Measurements from ENCODE around the gene FLOT2. TPM values are rescaled to one million over a fixed set of nuclear protein-coding genes. Genes with fewer than 3 reads are reported as not detected.

The FLOT2 gene
- total RNA-seq, 1 donor from 2014 or later, result 72.4 TPM

- peaks cover 63 to 71% of the 10 kb centered on the region in 2 donors for H3K36me3 ChIP-seq
- no peak for TF ChIP-seq CTCF (IDR thresholded peaks at IDR 0.05)
Measured at GRCh38 chr17:28885951-28886350, 11.6 kb downstream of the FLOT2 start.

GRCh38 chr17:28885363-28885762 is 12.2 kb downstream of the FLOT2 start:
- H3K27me3 ChIP-seq, result no peaks in the 10 kb centered on the region
- H3K27ac ChIP-seq, result no peak overlapping the region
- peaks cover 0 to 2% of the 10 kb centered on the region in 2 donors for H3K4me1 ChIP-seq
- H3K36me3 ChIP-seq, result peaks cover 68 to 77% of the 10 kb centered on the region in 2 donors
- H3K9me3 ChIP-seq, result no peaks in the 10 kb centered on the region
- TF ChIP-seq CTCF (IDR thresholded peaks at IDR 0.05), result no peak
- no peak overlapping the region for H3K4me3 ChIP-seq
- intact Hi-C loops (cut with DNase I), result no loop called here
- no peak for DNase-seq (ENCODE audit: low spot score in 2 of 2)

More at GRCh38 chr17:28885951-28886350, 11.6 kb downstream of the FLOT2 start:
- Histone ChIP-seq H3K4me3 (no peak overlapping the region), H3K27ac (no peak overlapping the region), H3K4me1 (peaks cover 0 to 2% of the 10 kb centered on the region in 2 donors), H3K27me3 (no peaks in the 10 kb centered on the region), H3K9me3 (no peaks in the 10 kb centered on the region)
- intact Hi-C loops (cut with DNase I), result no loop called here
- no peak for DNase-seq (ENCODE audit: low spot score in 2 of 2)

GRCh38 chr17:28883967-28884702 is 13.4 kb downstream of the FLOT2 start:
- H3K4me1 ChIP-seq, result no peaks in the 10 kb centered on the region
- no peak for DNase-seq (ENCODE audit: low spot score in 2 of 2)
- H3K4me3 ChIP-seq, result no peak overlapping the region
- no peak overlapping the region for H3K27ac ChIP-seq
- intact Hi-C loops (cut with DNase I), result no loop called here
- TF ChIP-seq CTCF (IDR thresholded peaks at IDR 0.05), result no peak
- no peaks in the 10 kb centered on the region for H3K27me3 ChIP-seq
- peaks cover 81 to 89% of the 10 kb centered on the region in 2 donors for H3K36me3 ChIP-seq
- H3K9me3 ChIP-seq, result no peaks in the 10 kb centered on the region

- no peak for DNase-seq (ENCODE audit: low spot score in 2 of 2)
- Histone ChIP-seq H3K36me3 (peaks cover 78 to 92% of the 10 kb centered on the region in 2 donors), H3K4me3 (no peak overlapping the region), H3K4me1 (no peaks in the 10 kb centered on the region), H3K27me3 (no peaks in the 10 kb centered on the region), H3K27ac (no peak overlapping the region), H3K9me3 (no peaks in the 10 kb centered on the region)
- intact Hi-C loops (cut with DNase I), result no loop called here
- no peak for TF ChIP-seq CTCF (IDR thresholded peaks at IDR 0.05)
Measured at GRCh38 chr17:28882154-28882895, 15.2 kb downstream of the FLOT2 start.

GRCh38 chr17:28881533-28882056 is 15.9 kb downstream of the FLOT2 start:
- H3K4me3 ChIP-seq, result no peak overlapping the region
- no peak overlapping the region for H3K27ac ChIP-seq
- H3K9me3 ChIP-seq, result no peaks in the 10 kb centered on the region
- DNase-seq (ENCODE audit: low spot score in 2 of 2), result no peak
- no peak for TF ChIP-seq CTCF (IDR thresholded peaks at IDR 0.05)
- no peaks in the 10 kb centered on the region for H3K27me3 ChIP-seq
- H3K4me1 ChIP-seq, result no peaks in the 10 kb centered on the region
- peaks cover 77 to 89% of the 10 kb centered on the region in 2 donors for H3K36me3 ChIP-seq
- intact Hi-C loops (cut with DNase I), result no loop called here

Data from ascending aorta (tissue), 2 donors.